GM18517 (cell line): ENCODE data around the gene ADH1B.
"Not testable (repeated sequence)": the region's sequence is repeated elsewhere in the genome, so short reads cannot be mapped to it uniquely, and the experiment has no call there.

Experiments
- ATAC-seq: cut with Tn5 transposase; IDR thresholded peaks from one replicate; pipeline ENCODE4 v1.9.1; 2021; ENCODE audit warnings: mild to moderate bottlenecking, moderate library complexity; ENCODE audit not compliant: unreplicated experiment

Gene ADH1B

GRCh38 chr4:99324979-99325378 lies 3.8 kb upstream of the ADH1B start:
- no peak for ATAC-seq

- no peak for ATAC-seq
Measured at GRCh38 chr4:99324361-99324760, 3.2 kb upstream of the ADH1B start.

DNA sequence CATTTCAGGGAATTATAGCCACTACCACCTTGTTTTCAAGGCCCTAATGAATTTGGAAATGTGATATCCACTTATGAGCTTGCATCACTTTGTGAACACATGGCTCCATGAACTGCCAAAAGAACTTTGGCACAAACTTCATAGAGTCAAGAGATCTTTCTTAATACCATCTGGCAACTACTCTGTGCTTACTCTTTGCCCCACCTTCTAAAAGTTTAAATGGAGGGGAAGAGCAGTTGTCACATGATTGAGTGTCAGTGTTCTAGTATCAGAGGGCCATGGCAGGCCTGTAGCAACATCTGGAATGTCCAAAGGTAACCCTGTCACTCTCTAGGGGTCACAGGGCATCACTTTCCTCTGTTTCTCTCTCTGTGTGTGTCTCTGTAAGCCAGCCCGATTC lies 2.6 kb upstream of the ADH1B start:
- no peak for ATAC-seq

GRCh38 chr4:99317811-99318210 lies 3.4 kb downstream of the ADH1B start:
- ATAC-seq, result not testable (repeated sequence)

DNA sequence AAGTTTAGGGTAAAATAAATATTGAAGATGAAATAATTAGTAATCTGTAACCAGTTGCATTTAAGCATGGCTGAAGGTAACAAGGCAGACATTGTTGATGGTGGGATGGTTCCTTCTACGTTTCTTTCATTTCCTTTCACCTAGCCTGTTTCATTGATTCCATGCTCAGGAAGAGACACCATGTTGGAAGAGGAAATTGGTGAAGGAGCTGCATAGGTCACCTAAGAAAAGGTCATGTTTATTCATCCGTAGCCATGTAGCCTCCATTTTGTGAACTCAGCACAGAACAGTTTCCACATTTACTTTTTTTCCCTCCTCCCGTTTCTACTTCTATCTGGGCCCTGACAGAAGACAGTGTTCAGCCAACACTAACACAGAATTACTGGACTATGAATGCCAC lies 3.8 kb downstream of the ADH1B start:
- ATAC-seq, result no peak

DNA sequence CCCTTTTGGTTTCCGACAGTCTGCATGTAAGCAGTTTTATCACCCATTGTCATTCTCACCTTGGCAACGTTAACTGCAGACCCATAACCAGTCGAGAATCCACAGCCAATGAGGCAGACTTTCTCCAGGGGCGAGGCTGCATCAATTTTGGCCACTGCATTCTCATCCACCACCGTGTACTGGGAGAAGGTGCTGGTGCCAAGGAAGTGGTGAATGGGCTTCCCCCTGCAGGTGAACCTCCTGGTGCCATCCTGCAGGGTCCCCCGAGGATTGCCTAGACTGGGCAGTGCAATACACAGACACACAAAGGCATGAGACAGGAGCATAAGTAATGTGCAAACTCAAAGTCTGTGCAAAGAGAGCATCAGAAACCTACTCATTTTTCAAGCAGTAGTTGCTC lies 5.4 kb downstream of the ADH1B start:
- no peak for ATAC-seq

GRCh38 chr4:99314211-99314610 lies 7.0 kb downstream of the ADH1B start:
- ATAC-seq, result no peak

GRCh38 chr4:99310389-99310788 lies 10.8 kb downstream of the ADH1B start:
- ATAC-seq, result no peak

DNA sequence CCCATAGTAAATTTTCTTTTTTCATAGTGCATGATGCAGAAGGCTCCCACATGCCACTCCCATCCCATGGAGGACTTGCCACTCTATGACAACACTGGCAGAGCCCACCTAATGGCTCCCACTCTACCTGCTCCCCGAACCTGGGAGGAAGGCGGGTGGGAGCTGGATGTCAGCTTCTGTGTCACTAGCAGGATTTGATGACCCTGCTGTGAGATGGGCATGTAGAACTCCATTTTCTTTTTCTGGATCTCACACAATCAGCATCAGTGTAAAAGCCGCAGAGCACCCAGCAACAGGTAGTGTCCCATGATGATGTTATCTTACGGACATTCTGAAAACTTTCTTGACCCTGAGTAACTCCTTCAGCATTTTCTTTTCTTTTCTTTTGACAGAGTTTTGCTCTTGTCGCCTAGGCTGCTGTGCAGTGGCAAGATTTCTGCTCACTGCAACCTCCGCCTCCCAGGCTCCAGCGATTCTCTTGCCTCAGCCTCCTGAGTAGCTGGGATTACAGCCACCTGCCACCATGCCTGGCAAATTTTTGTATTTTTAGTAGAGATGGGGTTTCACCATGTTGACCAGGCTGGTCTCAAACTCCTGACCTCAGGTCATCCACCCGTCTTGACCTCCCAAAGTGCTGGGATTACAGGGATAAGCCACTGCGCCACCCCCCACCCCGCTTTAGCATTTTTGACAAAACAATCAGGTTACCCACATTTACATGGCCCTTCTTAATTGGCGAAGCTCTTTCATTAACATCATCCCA lies 15.4 kb downstream of the ADH1B start:
- ATAC-seq, result no peak

- no peak for ATAC-seq
Measured at GRCh38 chr4:99301376-99302164, 19.6 kb downstream of the ADH1B start.

- ATAC-seq, result no peak
Measured at GRCh38 chr4:99300934-99301333, 20.3 kb downstream of the ADH1B start.

DNA sequence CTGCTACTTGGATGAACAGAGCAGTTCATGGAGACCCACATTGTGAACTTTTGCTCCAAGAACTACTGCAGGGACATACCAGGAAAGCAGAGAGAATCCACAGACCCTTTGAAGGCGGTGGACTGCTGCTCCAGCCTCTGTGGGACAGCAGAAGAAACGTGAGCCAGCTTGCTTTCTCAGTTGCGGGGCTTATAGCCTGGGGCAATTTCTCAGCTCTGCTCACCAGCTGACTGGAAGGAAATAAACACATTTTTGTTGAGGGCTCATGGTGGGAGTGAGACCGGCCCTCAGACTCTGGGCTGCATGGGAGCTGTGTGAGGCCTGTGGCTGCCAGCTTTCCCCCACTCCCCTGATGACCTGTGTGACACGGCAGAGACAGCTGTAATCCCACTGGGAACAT lies 27.8 kb downstream of the ADH1B start:
- ATAC-seq, result no peak

- ATAC-seq, result no peak
Measured at GRCh38 chr4:99290848-99291786, 30.1 kb downstream of the ADH1B start, which contains the start of gene ADH1A. TSS of gene ADH1A (minus strand) at chr4:99290985. CDS start at chr4:99290914, 71 bp downstream.

GRCh38 chr4:99285387-99285786 lies 35.8 kb downstream of the ADH1B start:
- ATAC-seq, result no peak

DNA sequence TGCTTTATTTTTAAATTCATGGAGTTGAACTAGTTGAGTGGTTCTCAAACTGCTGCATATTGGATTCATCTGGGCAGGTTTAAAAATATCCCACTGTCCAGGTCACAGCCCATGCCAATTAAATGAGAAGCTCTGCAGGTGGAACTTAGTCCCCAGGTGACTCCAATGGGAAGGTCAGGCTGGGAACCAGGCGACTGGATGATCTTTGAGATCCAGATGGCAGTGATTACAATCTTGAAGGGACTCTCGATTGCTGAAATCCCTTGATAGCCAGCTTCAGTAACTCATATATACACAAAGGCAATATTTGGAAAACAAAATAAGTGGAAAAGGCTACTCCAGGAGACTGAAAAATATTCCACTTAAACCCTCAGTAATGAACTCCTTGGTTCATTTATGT lies 38.5 kb downstream of the ADH1B start:
- no peak for ATAC-seq

DNA sequence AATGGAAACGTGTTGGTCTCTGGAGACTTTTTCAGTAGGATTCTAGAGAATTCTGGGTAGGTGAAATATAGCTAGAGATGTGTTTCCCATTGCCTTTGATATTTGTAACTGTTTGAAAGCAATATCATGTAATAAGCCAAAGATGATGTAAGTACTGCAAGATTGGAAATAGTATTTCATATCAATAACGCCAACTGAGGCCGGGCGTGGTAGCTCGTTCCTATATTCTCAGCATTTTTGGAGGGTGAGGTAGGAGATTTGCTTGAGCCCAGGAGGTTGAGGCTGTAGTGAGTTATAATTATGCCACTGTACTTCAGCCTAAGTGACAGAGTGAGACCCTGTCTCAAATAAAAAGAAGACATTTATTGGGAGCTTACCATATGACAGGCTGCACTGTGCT lies 39.9 kb downstream of the ADH1B start:
- ATAC-seq, result no peak

GRCh38 chr4:99276417-99276816 lies 44.8 kb downstream of the ADH1B start:
- no peak for ATAC-seq

GRCh38 chr4:99275885-99276284 lies 45.3 kb downstream of the ADH1B start:
- ATAC-seq, result no peak

GRCh38 chr4:99275050-99275449 lies 46.2 kb downstream of the ADH1B start:
- ATAC-seq, result no peak

GRCh38 chr4:99273704-99274103 lies 47.5 kb downstream of the ADH1B start:
- ATAC-seq, result no peak

GRCh38 chr4:99264927-99265326 lies 56.3 kb downstream of the ADH1B start:
- ATAC-seq, result no peak
